Stimulated activated CD8-positive, alpha-beta memory T cell treated with anti-CD3 and anti-CD28 coated beads, Interleukin-7, amount 100 ng/mL, for 24 hours (primary cell): ENCODE measurements around the gene CSNK2A1.
"Not testable (repeated sequence)": the region's sequence is repeated elsewhere in the genome, so short reads cannot be mapped to it uniquely, and the experiment has no call there.

Experiments used
- DNase-seq: peaks from one replicate; pipeline ENCODE4 v3.0.0-alpha.2; 2020; ENCODE audit warnings: low read depth

CSNK2A1 gene

GRCh38 chr20:532530-532929, 11.1 kb downstream of the CSNK2A1 start:
- no peak for DNase-seq

- no peak for DNase-seq
These were observed 12.0 kb downstream of the CSNK2A1 start for GRCh38 chr20:531608-532007.

- no peak for DNase-seq
These were observed 13.3 kb downstream of the CSNK2A1 start for GRCh38 chr20:530321-530720.

- no peak for DNase-seq
These were observed 14.5 kb downstream of the CSNK2A1 start for GRCh38 chr20:528923-529604.

- no peak for DNase-seq
These were observed 16.1 kb downstream of the CSNK2A1 start for GRCh38 chr20:527571-527886.

GRCh38 chr20:521860-522259, 21.7 kb downstream of the CSNK2A1 start:
- DNase-seq = no peak

GRCh38 chr20:519999-520398, 23.6 kb downstream of the CSNK2A1 start:
- no peak for DNase-seq

- DNase-seq = no peak
These were observed 26.4 kb downstream of the CSNK2A1 start for GRCh38 chr20:517221-517620.

GRCh38 chr20:516799-517198, 26.8 kb downstream of the CSNK2A1 start:
- DNase-seq = no peak

GRCh38 chr20:515696-516095, 27.9 kb downstream of the CSNK2A1 start:
- DNase-seq = no peak

- DNase-seq = no peak
These were observed 30.2 kb downstream of the CSNK2A1 start for GRCh38 chr20:513429-513828.

GRCh38 chr20:510328-511057, 33.1 kb downstream of the CSNK2A1 start:
- not testable (repeated sequence) for DNase-seq

- not testable (repeated sequence) for DNase-seq
These were observed 35.2 kb downstream of the CSNK2A1 start for GRCh38 chr20:508364-508787.

- DNase-seq = no peak
These were observed 35.7 kb downstream of the CSNK2A1 start for GRCh38 chr20:507761-508332.

GRCh38 chr20:507006-507758, 36.4 kb downstream of the CSNK2A1 start:
- DNase-seq = no peak

- DNase-seq = no peak
These were observed 38.9 kb downstream of the CSNK2A1 start for GRCh38 chr20:504632-505075.

GRCh38 chr20:503048-503737, 40.4 kb downstream of the CSNK2A1 start:
- DNase-seq = no peak

- no peak for DNase-seq
These were observed 45.6 kb downstream of the CSNK2A1 start for GRCh38 chr20:497979-498378.

GRCh38 chr20:496126-496696, 47.4 kb downstream of the CSNK2A1 start:
- DNase-seq = no peak

- DNase-seq = no peak
These were observed 51.4 kb downstream of the CSNK2A1 start for GRCh38 chr20:492159-492558.

GRCh38 chr20:487655-488054, 55.9 kb downstream of the CSNK2A1 start:
- no peak for DNase-seq
